Suprapubic skin (tissue), 4 donors: ENCODE data around the gene ZNF280B. TPM values are rescaled to one million over a fixed set of nuclear protein-coding genes. Genes with fewer than 3 reads are reported as not detected.

Experiments used
- DNase-seq, 2 donors: peaks; one replicate each; pipeline ENCODE4 v3.0.0-alpha.2; 2019; ENCODE audit warnings: low spot score in 2 of 2
- H3K27ac ChIP-seq: fragments of 200-600 bp; sonication (generic); one replicate; pipeline ENCODE4 v1.5.1; 2019
- H3K27me3 ChIP-seq: fragments of 200-600 bp; sonication (generic); one replicate; pipeline ENCODE4 v1.5.1; 2019
- H3K36me3 ChIP-seq: fragments of 200-600 bp; sonication (generic); one replicate; pipeline ENCODE4 v1.5.1; 2019
- H3K4me1 ChIP-seq: fragments of 200-600 bp; sonication (generic); one replicate; pipeline ENCODE4 v1.5.1; 2019
- H3K4me3 ChIP-seq: fragments of 200-600 bp; sonication (generic); one replicate; pipeline ENCODE4 v1.5.1; 2019; ENCODE audit warnings: mild to moderate bottlenecking
- H3K9me3 ChIP-seq: fragments of 200-600 bp; sonication (generic); one replicate; pipeline ENCODE4 v1.5.1; 2019
- EP300 ChIP-seq: sonication (generic); formaldehyde crosslinking; IDR thresholded peaks from one replicate; pipeline ENCODE4 v1.6.1; 2017; ENCODE audit warnings: antibody characterized with exemption
- POLR2A ChIP-seq, 2 donors: fragments of 450-650 bp; IDR thresholded peaks; one replicate each; pipeline ENCODE4 v1.6.1; 2017; ENCODE audit warnings: antibody characterized with exemption in 2 of 2, mild to moderate bottlenecking in 2 of 2, moderate library complexity in 2 of 2
- POLR2AphosphoS5 ChIP-seq, 3 donors: sonication (generic); formaldehyde crosslinking; IDR thresholded peaks; one replicate each; pipeline ENCODE4 v1.6.1; 2017; ENCODE audit warnings: antibody characterized with exemption in 3 of 3
- WGBS: methylation state at CpG from one replicate; pipeline ENCODE4 v1.1.5; 2018; 5-methylcytosine and 5-hydroxymethylcytosine counted together
- total RNA-seq, 4 donors: library from RNA; depleted of rRNA; stranded (reverse); fragments of >200 nt; gene quantifications; one replicate each; pipeline ENCODE4 v1.1.0, GENCODE V29; 2016
- TF ChIP-seq, protein P1 (sequence below), 2 donors: fragments of 200-600 bp in 1 of 2; fragments of 450-650 bp in 1 of 2; sonication (generic) in 1 of 2; IDR thresholded peaks; one replicate each; pipeline ENCODE4 v1.5.1; 2016 to 2019; ENCODE audit warnings: antibody characterized with exemption in 2 of 2, mild to moderate bottlenecking in 1 of 2, moderate library complexity in 1 of 2

ZNF280B gene
- total RNA-seq, 4 donors from 2014 or later = 0.08 to 0.55 (median 0.26) TPM; not detected in 1

GRCh38 chr22:22488736-22489135 lies 19.8 kb downstream of the ZNF280B start:
- Histone ChIP-seq H3K36me3 (no peaks in the 10 kb centered on the region), H3K4me3 (no peak overlapping the region), H3K27ac (no peak overlapping the region), H3K4me1 (no peaks in the 10 kb centered on the region), H3K27me3 (no peaks in the 10 kb centered on the region), H3K9me3 (no peaks in the 10 kb centered on the region)
- TF ChIP-seq, protein P1, sequence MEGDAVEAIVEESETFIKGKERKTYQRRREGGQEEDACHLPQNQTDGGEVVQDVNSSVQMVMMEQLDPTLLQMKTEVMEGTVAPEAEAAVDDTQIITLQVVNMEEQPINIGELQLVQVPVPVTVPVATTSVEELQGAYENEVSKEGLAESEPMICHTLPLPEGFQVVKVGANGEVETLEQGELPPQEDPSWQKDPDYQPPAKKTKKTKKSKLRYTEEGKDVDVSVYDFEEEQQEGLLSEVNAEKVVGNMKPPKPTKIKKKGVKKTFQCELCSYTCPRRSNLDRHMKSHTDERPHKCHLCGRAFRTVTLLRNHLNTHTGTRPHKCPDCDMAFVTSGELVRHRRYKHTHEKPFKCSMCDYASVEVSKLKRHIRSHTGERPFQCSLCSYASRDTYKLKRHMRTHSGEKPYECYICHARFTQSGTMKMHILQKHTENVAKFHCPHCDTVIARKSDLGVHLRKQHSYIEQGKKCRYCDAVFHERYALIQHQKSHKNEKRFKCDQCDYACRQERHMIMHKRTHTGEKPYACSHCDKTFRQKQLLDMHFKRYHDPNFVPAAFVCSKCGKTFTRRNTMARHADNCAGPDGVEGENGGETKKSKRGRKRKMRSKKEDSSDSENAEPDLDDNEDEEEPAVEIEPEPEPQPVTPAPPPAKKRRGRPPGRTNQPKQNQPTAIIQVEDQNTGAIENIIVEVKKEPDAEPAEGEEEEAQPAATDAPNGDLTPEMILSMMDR (IDR thresholded peaks at IDR 0.05) = no peak
- DNase-seq = no peak
- WGBS = 88% methylated on average over 5 of the region's 5 CpGs

DNA sequence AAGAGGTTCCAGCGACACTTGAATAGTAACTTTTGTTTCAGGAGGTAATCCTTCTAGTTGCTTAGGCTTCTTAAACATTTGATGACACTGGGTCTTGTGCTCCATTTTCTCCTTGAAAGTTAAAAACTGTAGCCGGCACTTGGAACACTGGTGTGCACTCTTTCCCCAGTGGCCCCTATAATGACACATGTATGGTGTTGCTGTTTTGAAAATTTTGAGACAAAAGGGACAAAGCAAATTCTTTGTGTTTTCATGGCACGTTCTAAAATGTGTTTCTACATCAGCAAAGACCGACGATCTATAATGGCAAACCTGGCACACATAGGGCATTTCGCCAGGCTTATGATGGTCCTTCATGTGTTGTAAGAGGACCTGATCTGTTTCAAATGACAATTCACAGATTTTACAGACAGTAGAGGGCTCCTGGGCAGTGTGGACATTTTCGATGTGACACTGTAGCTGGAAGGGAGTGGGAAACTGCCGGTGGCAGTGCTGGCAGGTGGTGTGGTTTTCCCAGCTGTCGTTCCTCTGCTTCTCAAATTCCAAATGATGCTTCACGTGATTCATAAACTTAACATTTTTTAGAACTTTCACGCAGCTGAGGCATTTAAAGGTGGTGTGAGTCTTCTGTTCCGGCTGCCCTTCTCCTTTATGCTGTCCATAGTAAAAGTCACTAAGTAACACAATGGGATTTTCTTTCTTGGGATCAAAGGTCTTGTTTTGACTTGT lies 20.5 kb downstream of the ZNF280B start:
- no peak for DNase-seq
- Histone ChIP-seq H3K27ac (no peak overlapping the region), H3K36me3 (no peaks in the 10 kb centered on the region), H3K4me3 (no peak overlapping the region), H3K9me3 (no peaks in the 10 kb centered on the region), H3K4me1 (no peaks in the 10 kb centered on the region), H3K27me3 (no peaks in the 10 kb centered on the region)
- TF ChIP-seq POLR2AphosphoS5 (IDR thresholded peaks at IDR 0.05) (no peak), EP300 (no peak), POLR2A (IDR thresholded peaks at IDR 0.05) (no peak)
- TF ChIP-seq, protein P1 (IDR thresholded peaks at IDR 0.05) = no peak
- 89% methylated on average over 12 of the region's 12 CpGs for WGBS

DNA sequence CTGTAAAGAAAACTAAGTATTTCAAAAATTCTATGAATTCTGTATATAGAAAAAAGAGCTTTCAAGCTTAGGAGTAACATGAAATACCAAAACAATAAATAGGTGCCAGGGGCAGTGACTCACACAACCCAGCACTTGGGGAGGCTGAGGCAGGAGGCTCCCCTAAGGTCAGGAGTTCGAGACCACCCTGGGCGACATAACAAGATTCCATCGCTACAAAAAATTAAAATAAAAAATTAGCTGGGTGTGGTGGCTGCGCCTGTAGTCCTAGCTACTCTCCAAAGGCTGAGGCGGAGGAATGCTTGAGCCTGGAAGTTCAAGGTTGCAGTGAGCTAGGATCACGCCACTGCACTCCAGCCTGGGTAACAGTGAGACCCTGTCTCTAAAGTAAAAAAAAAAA lies 21.5 kb downstream of the ZNF280B start:
- H3K27ac ChIP-seq = no peak overlapping the region
- no peak for DNase-seq
- WGBS = 91% methylated on average over 6 of the region's 6 CpGs
- H3K9me3 ChIP-seq = no peaks in the 10 kb centered on the region
- no peaks in the 10 kb centered on the region for H3K4me1 ChIP-seq
- no peaks in the 10 kb centered on the region for H3K27me3 ChIP-seq
- TF ChIP-seq POLR2AphosphoS5 (IDR thresholded peaks at IDR 0.05) (no peak), EP300 (no peak), POLR2A (IDR thresholded peaks at IDR 0.05) (no peak)
- TF ChIP-seq, protein P1 (IDR thresholded peaks at IDR 0.05) = no peak
- H3K4me3 ChIP-seq = no peak overlapping the region
- no peaks in the 10 kb centered on the region for H3K36me3 ChIP-seq

DNA sequence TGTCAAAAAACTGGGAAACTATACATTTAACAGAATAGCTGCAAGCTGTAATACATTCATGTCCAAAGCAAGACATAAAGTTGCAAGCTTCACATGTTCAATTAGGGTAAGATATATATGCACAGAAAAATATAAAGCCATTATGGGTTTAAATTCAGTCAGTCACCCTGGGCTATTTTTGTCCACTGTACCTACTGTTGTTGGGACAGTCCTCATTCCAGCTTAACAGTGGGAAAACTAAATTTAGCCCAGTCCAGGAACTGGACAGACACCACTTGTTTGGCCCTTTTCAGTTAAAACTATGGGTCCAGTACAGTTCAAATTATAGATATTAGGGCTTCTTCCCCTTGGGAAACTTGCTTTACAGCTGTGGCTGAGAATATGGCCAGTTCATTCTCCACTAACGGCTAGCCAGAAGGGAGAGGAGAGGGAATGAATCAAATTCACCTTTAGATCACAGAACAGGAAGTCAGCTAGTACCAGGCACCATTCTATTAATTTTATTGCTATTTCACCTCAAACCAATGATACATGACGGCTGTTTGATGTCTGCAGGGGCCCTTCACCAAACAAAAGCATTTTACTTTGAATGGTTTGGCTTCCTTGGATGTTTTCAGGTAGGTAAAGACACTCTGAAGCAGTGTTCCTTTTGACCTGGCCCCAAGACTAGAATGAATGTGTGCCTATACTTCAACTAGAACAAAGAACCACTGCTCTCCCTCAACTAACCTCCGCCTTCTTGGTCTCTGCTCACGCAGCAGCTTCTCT lies 22.2 kb downstream of the ZNF280B start:
- WGBS = 79% methylated on average over 4 of the region's 4 CpGs
- no peak for DNase-seq
- TF ChIP-seq, protein P1 (IDR thresholded peaks at IDR 0.05) = no peak
- TF ChIP-seq POLR2AphosphoS5 (IDR thresholded peaks at IDR 0.05) (no peak), POLR2A (IDR thresholded peaks at IDR 0.05) (no peak), EP300 (no peak)
- Histone ChIP-seq H3K4me3 (no peak overlapping the region), H3K4me1 (no peaks in the 10 kb centered on the region), H3K36me3 (no peaks in the 10 kb centered on the region), H3K27me3 (no peaks in the 10 kb centered on the region), H3K27ac (no peak overlapping the region), H3K9me3 (no peaks in the 10 kb centered on the region)

- Histone ChIP-seq H3K4me1 (no peaks in the 10 kb centered on the region), H3K27ac (no peak overlapping the region), H3K4me3 (no peak overlapping the region), H3K9me3 (no peaks in the 10 kb centered on the region), H3K27me3 (no peaks in the 10 kb centered on the region), H3K36me3 (no peaks in the 10 kb centered on the region)
- TF ChIP-seq, protein P1 (IDR thresholded peaks at IDR 0.05) = no peak
- TF ChIP-seq POLR2A (IDR thresholded peaks at IDR 0.05) (no peak), POLR2AphosphoS5 (IDR thresholded peaks at IDR 0.05) (no peak), EP300 (no peak)
- no peak for DNase-seq
- WGBS = 93% methylated on average over 3 of the region's 3 CpGs
Measured at GRCh38 chr22:22485524-22485923, 23.0 kb downstream of the ZNF280B start.
